Astrocyte (in vitro differentiated cells and primary cell): Measurements from ENCODE around the gene KCNQ1. TPM values are rescaled to one million over a fixed set of nuclear protein-coding genes. Genes with fewer than 3 reads are reported as not detected.

ENCODE experiments used
- DNase-seq: peaks from one replicate; pipeline ENCODE4 v3.0.0-alpha.2; 2010; ENCODE audit warnings: low read depth
- FAIRE-seq: peaks from 2 replicates; lab custom pipeline; 2011; peaks lifted over from hg19 to GRCh38; lab: Jason Lieb, UNC
- H2AFZ ChIP-seq: 2 replicates; pipeline ENCODE4 v1.6.0; 2012; ENCODE audit warnings: low read depth, low read length, inconsistent platforms
- H3K27ac ChIP-seq: 2 replicates; pipeline ENCODE4 v1.5.1; 2011; ENCODE audit warnings: low read depth, low read length, inconsistent platforms
- H3K27me3 ChIP-seq: 2 replicates; pipeline ENCODE4 v1.6.0; 2011; ENCODE audit warnings: low read length, inconsistent platforms; ENCODE audit not compliant: insufficient read depth
- H3K36me3 ChIP-seq: 2 replicates; pipeline ENCODE4 v1.5.1; 2011; ENCODE audit warnings: low read length, inconsistent platforms; ENCODE audit not compliant: insufficient read depth
- H3K4me1 ChIP-seq: 2 replicates; pipeline ENCODE4 v1.5.1; 2011; ENCODE audit warnings: low read length, inconsistent platforms; ENCODE audit not compliant: insufficient read depth
- H3K4me2 ChIP-seq: 2 replicates; pipeline ENCODE4 v1.6.0; 2012; ENCODE audit warnings: low read length, inconsistent platforms
- H3K4me3 ChIP-seq: 2 replicates; pipeline ENCODE4 v1.5.1; 2011; ENCODE audit warnings: low read depth, mild to moderate bottlenecking, low read length, inconsistent platforms; ENCODE audit not compliant: insufficient read depth
- H3K79me2 ChIP-seq: 2 replicates; pipeline ENCODE4 v1.6.0; 2012; ENCODE audit warnings: mild to moderate bottlenecking, low read length, inconsistent platforms; ENCODE audit not compliant: insufficient read depth
- H3K9ac ChIP-seq: 2 replicates; pipeline ENCODE4 v1.6.0; 2012; ENCODE audit warnings: mild to moderate bottlenecking, low read length, inconsistent platforms
- H3K9me3 ChIP-seq: 2 replicates; pipeline ENCODE4 v1.5.1; 2012; ENCODE audit warnings: low read depth, mild to moderate bottlenecking, low read length, inconsistent platforms; ENCODE audit not compliant: insufficient read depth
- H4K20me1 ChIP-seq: 2 replicates; pipeline ENCODE4 v1.6.0; 2012; ENCODE audit warnings: low read length, inconsistent platforms; ENCODE audit not compliant: insufficient read depth
- H3K27ac Mint-ChIP-seq: one replicate; pipeline ENCODE4 v1.8.0; 2021; ENCODE audit warnings: mild to moderate bottlenecking, mixed read lengths; ENCODE audit not compliant: unreplicated experiment
- H3K27me3 Mint-ChIP-seq: one replicate; pipeline ENCODE4 v1.8.0; 2021; ENCODE audit warnings: low read depth, mixed read lengths; ENCODE audit not compliant: unreplicated experiment
- H3K36me3 Mint-ChIP-seq: one replicate; pipeline ENCODE4 v1.8.0; 2021; ENCODE audit warnings: low read depth, mixed read lengths; ENCODE audit not compliant: unreplicated experiment
- H3K4me1 Mint-ChIP-seq: one replicate; pipeline ENCODE4 v1.8.0; 2021; ENCODE audit warnings: low read depth, mixed read lengths; ENCODE audit not compliant: unreplicated experiment
- H3K4me3 Mint-ChIP-seq: one replicate; pipeline ENCODE4 v1.8.0; 2021; ENCODE audit warnings: mild to moderate bottlenecking, moderate library complexity, mixed read lengths; ENCODE audit not compliant: unreplicated experiment
- H3K9me3 Mint-ChIP-seq: one replicate; pipeline ENCODE4 v1.8.0; 2021; ENCODE audit warnings: mild to moderate bottlenecking, mixed read lengths; ENCODE audit not compliant: unreplicated experiment
- CTCF ChIP-seq: IDR thresholded peaks from 2 replicates; pipeline ENCODE4 v1.5.1; 2011; ENCODE audit warnings: low read depth, mild to moderate bottlenecking, inconsistent platforms, low read length, moderate library complexity; ENCODE audit not compliant: insufficient read depth
- EZH2 ChIP-seq: IDR thresholded peaks from 2 replicates; pipeline ENCODE4 v1.6.1; 2012; ENCODE audit warnings: mild to moderate bottlenecking, low read length, inconsistent platforms; ENCODE audit not compliant: insufficient read depth
- total RNA-seq: library from RNA; stranded (reverse); gene quantifications from 2 replicates; pipeline ENCODE4 v1.2.1, GENCODE V29; 2021

The KCNQ1 gene
- total RNA-seq, 1 donor from 2014 or later, result not detected

DNA sequence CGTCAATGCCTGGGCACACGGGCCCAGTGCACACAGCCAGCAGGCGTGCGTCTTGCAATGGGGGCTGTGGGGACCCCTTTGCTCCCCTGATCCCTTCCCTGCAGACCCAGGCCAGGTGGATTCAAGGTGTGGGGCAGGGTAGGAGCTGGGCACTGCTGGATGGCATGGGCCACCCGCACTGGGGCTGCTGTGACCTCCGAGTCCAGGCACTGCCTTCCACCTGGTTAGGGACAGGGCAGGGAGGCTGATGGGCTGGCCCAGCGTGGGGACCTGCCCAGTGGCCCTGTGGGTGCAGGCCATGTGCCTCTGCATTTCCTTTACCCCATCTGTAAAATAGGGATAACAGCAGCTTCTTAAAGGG is 22.9 kb downstream of the KCNQ1 start:
- no peaks in the 10 kb centered on the region for H3K79me2 ChIP-seq
- Mint-ChIP-seq H3K27ac (no peak overlapping the region), H3K9me3 (peaks cover 6% of the 10 kb centered on the region), H3K27me3 (peaks cover 61% of the 10 kb centered on the region), H3K36me3 (no peaks in the 10 kb centered on the region), H3K4me1 (no peaks in the 10 kb centered on the region), H3K4me3 (no peak overlapping the region)
- FAIRE-seq (no peak), DNase-seq (no peak)
- H3K9me3 ChIP-seq, result no peaks in the 10 kb centered on the region
- H2AFZ ChIP-seq, result no peak overlapping the region
- H3K27ac ChIP-seq, result no peak overlapping the region
- H3K9ac ChIP-seq, result no peak overlapping the region
- TF ChIP-seq CTCF, result no peak
- no peak for TF ChIP-seq EZH2
- H3K4me1 ChIP-seq, result no peaks in the 10 kb centered on the region
- H3K36me3 ChIP-seq, result no peaks in the 10 kb centered on the region
- H3K4me2 ChIP-seq, result no peak overlapping the region
- H4K20me1 ChIP-seq, result no peaks in the 10 kb centered on the region
- H3K4me3 ChIP-seq, result no peak overlapping the region
- H3K27me3 ChIP-seq, result no peaks in the 10 kb centered on the region

- no peaks in the 10 kb centered on the region for H3K9me3 ChIP-seq
- no peaks in the 10 kb centered on the region for H3K27me3 ChIP-seq
- no peak overlapping the region for H3K4me3 ChIP-seq
- Mint-ChIP-seq H3K27me3 (peaks cover 62% of the 10 kb centered on the region), H3K27ac (no peak overlapping the region), H3K9me3 (peaks cover 6% of the 10 kb centered on the region), H3K4me1 (no peaks in the 10 kb centered on the region), H3K36me3 (no peaks in the 10 kb centered on the region), H3K4me3 (no peak overlapping the region)
- DNase-seq (no peak), FAIRE-seq (no peak)
- no peak overlapping the region for H3K4me2 ChIP-seq
- no peak overlapping the region for H3K9ac ChIP-seq
- no peak overlapping the region for H2AFZ ChIP-seq
- TF ChIP-seq CTCF, result no peak
- no peak for TF ChIP-seq EZH2
- H3K36me3 ChIP-seq, result no peaks in the 10 kb centered on the region
- H4K20me1 ChIP-seq, result no peaks in the 10 kb centered on the region
- no peaks in the 10 kb centered on the region for H3K4me1 ChIP-seq
- H3K79me2 ChIP-seq, result no peaks in the 10 kb centered on the region
- no peak overlapping the region for H3K27ac ChIP-seq
Measured at GRCh38 chr11:2468363-2469235, 23.8 kb downstream of the KCNQ1 start.

GRCh38 chr11:2470495-2470894 is 25.7 kb downstream of the KCNQ1 start:
- no peaks in the 10 kb centered on the region for H3K4me1 ChIP-seq
- no peaks in the 10 kb centered on the region for H3K36me3 ChIP-seq
- no peak for DNase-seq
- peaks cover 72% of the 10 kb centered on the region for H3K27me3 Mint-ChIP-seq
- TF ChIP-seq CTCF, result no peak
- TF ChIP-seq EZH2, result no peak
- H3K4me2 ChIP-seq, result no peak overlapping the region
- H2AFZ ChIP-seq, result no peak overlapping the region
- H3K27me3 ChIP-seq, result peaks cover 5% of the 10 kb centered on the region
- peaks cover 6% of the 10 kb centered on the region for H3K9me3 Mint-ChIP-seq
- H3K27ac Mint-ChIP-seq, result no peak overlapping the region
- no peaks in the 10 kb centered on the region for H3K36me3 Mint-ChIP-seq
- no peaks in the 10 kb centered on the region for H4K20me1 ChIP-seq
- H3K9ac ChIP-seq, result no peak overlapping the region
- no peaks in the 10 kb centered on the region for H3K4me1 Mint-ChIP-seq
- no peak overlapping the region for H3K4me3 ChIP-seq
- no peak overlapping the region for H3K4me3 Mint-ChIP-seq
- no peaks in the 10 kb centered on the region for H3K9me3 ChIP-seq
- no peak for FAIRE-seq
- no peaks in the 10 kb centered on the region for H3K79me2 ChIP-seq
- H3K27ac ChIP-seq, result no peak overlapping the region
